Ovary (tissue), 9 donors: ENCODE results near the gene AAK1. TPM values are rescaled to one million over a fixed set of nuclear protein-coding genes. Genes with fewer than 3 reads are reported as not detected.
"Not testable (repeated sequence)": the region's sequence is repeated elsewhere in the genome, so short reads cannot be mapped to it uniquely, and the experiment has no call there.

Experiments used
- DNase-seq, 5 donors: peaks; one replicate each; pipeline ENCODE4 v3.0.0-alpha.2; 2019 to 2020
- H3K27ac ChIP-seq, 2 donors: fragments of 200-600 bp; one replicate each; pipeline versions ENCODE4 v1.5.1 to v1.8.0; 2019 to 2022
- H3K27me3 ChIP-seq: fragments of 200-600 bp; one replicate; pipeline ENCODE4 v1.8.0; 2022
- H3K36me3 ChIP-seq: fragments of 200-600 bp; sonication (generic); one replicate; pipeline ENCODE4 v1.5.1; 2019
- H3K4me1 ChIP-seq: one replicate; pipeline ENCODE4 v1.8.1; 2013; ENCODE audit warnings: mild to moderate bottlenecking, moderate library complexity; ENCODE audit not compliant: insufficient read depth
- H3K4me3 ChIP-seq: fragments of 200-600 bp; sonication (generic); one replicate; pipeline ENCODE4 v1.5.1; 2017
- H3K9me3 ChIP-seq, 2 donors: fragments of 200-600 bp in 1 of 2; sonication (generic) in 1 of 2; one replicate each; pipeline versions ENCODE4 v1.5.1 to v1.8.1; 2013 to 2019; ENCODE audit warnings: mild to moderate bottlenecking in 1 of 2, moderate library complexity in 1 of 2
- EP300 ChIP-seq: sonication (generic); formaldehyde crosslinking; IDR thresholded peaks from one replicate; pipeline ENCODE4 v1.6.1; 2017; ENCODE audit warnings: antibody characterized with exemption
- POLR2A ChIP-seq: fragments of 450-650 bp; IDR thresholded peaks from one replicate; pipeline ENCODE4 v1.6.1; 2017; ENCODE audit warnings: antibody characterized with exemption, mild to moderate bottlenecking, moderate library complexity
- WGBS, 3 donors: extraction: QIAGEN DNeasy Blood & Tissue Kit in 1 of 3; methylation state at CpG; one replicate each; pipeline versions ENCODE4 v1.1.5 to v1.1.7; 2013 to 2017; 5-methylcytosine and 5-hydroxymethylcytosine counted together
- intact Hi-C, 4 donors: fragments of 100-400 bp; cut with DNase I; formaldehyde crosslinking; loops; one replicate each; pipeline versions ENCODE4 v1.11.0 to v1.15.1; 2022 to 2023
- polyA plus RNA-seq, 2 donors: library from polyadenylated mRNA; stranded (reverse); fragments of 200-250 nt in 1 of 2; fragments of 350-450 nt in 1 of 2; fragmentation: Illumina TruSeq in 1 of 2; extraction: RNeasy Lipid Tissue Mini Kit (QIAGEN cat#74804) in 1 of 2; gene quantifications; one replicate each; pipeline ENCODE4 v1.2.3, GENCODE V29; 2013 to 2014
- total RNA-seq, 7 donors: library from RNA; depleted of rRNA in 2 of 7; stranded (reverse); fragments of >200 nt in 2 of 7; fragmentation: NEBNext Ultra II Directional in 3 of 7; extraction: Animal tissue kit (Norgen Biotek cat#: 25700) in 3 of 7; gene quantifications; one replicate each; pipeline versions ENCODE4 v1.1.0 to v1.2.4, GENCODE V29; 2016 to 2023
- TF ChIP-seq, protein P1 (sequence below), 3 donors: fragments of 450-650 bp in 2 of 3; fragments of 200-600 bp in 1 of 3; IDR thresholded peaks; one replicate each; pipeline versions ENCODE4 v1.5.1 to v1.8.0; 2016 to 2022; ENCODE audit warnings: antibody characterized with exemption in 3 of 3, mild to moderate bottlenecking in 1 of 3
- donor health status: DM: no; HTN: no; CAD: no; lungs with moderate emphysema.
- donor health status: DM: no; HTN: no; CAD: no.
- donor health status: Bipolar disorder and iron deficiency.
- donor health status: DM: yes; HTN: yes; CAD: no.
- donor health status: DM: no; HTN: no; CAD: no.
- donor health status: DM: yes; HTN: yes; CAD: no.

Gene AAK1
- total and polyA plus RNA-seq, 9 donors = 7.4 to 53.6 (median 34.3) TPM

DNA sequence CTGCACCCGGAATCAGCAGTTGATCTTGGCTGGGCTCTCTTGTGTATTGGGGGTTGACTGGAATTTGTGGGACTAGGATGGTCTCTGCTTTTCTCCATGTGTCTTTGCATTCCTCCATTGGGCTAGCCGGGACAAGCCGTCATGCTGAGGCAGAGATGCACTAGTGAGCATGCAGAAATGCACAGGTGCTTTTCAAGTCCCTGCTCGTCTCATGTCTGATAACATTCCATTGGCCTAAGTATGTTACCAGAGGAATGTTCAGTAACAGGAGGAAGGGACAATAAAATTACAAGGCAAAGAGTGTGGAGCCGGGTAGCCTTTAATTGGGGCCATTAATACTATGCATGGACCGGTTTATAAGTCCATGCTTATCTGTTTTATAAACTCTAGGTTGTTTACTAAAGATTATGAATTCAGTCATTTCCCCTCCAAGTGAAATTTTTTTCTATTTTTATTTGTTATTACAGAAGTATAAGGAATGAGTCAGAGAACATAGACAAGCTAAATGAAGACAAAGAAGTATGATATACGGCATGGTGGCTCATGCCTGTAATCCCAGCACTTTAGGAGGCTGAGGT is 24.4 kb upstream of the AAK1 start:
- WGBS, 3 donors = 54 to 61% (median 54%) methylated on average over 7 of the region's 7 CpGs
- no peak for DNase-seq

DNA sequence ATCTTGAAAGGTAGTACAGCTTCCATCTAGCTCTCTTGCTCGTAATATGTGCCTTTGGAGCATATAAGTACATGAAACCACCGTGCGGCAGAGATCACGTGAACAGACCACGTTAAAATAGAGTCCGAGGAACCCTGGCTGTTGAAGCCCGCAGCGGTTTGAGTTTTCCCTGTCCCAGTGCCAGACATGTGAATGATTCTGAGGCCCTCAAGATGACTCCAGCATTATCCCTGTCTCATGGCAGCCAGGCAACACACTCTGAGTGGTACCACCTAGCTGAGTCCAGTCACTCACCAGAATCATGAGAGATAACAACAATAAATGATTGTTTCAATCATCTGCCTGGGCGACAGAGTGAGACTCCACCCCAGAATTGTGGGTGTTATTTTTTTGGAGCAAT is 21.6 kb upstream of the AAK1 start:
- intact Hi-C loops = no loop called here
- no peak for DNase-seq
- TF ChIP-seq, protein P1, sequence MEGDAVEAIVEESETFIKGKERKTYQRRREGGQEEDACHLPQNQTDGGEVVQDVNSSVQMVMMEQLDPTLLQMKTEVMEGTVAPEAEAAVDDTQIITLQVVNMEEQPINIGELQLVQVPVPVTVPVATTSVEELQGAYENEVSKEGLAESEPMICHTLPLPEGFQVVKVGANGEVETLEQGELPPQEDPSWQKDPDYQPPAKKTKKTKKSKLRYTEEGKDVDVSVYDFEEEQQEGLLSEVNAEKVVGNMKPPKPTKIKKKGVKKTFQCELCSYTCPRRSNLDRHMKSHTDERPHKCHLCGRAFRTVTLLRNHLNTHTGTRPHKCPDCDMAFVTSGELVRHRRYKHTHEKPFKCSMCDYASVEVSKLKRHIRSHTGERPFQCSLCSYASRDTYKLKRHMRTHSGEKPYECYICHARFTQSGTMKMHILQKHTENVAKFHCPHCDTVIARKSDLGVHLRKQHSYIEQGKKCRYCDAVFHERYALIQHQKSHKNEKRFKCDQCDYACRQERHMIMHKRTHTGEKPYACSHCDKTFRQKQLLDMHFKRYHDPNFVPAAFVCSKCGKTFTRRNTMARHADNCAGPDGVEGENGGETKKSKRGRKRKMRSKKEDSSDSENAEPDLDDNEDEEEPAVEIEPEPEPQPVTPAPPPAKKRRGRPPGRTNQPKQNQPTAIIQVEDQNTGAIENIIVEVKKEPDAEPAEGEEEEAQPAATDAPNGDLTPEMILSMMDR (IDR thresholded peaks at IDR 0.05) = no peak
- TF ChIP-seq EP300 (no peak), POLR2A (no peak)
- Histone ChIP-seq H3K27me3 (no peaks in the 10 kb centered on the region), H3K9me3 (no peaks in the 10 kb centered on the region), H3K27ac (no peak overlapping the region), H3K36me3 (no peaks in the 10 kb centered on the region), H3K4me1 (no peaks in the 10 kb centered on the region), H3K4me3 (no peak overlapping the region)
- WGBS, 3 donors = 92 to 95% (median 93%) methylated on average over 9 of the region's 9 CpGs

More for the DNA sequence above, 24.4 kb upstream of the AAK1 start:
- no peak overlapping the region for H3K4me3 ChIP-seq
- H3K27ac ChIP-seq = no peak overlapping the region
- no peaks in the 10 kb centered on the region for H3K4me1 ChIP-seq
- intact Hi-C loops = no loop called here
- H3K27me3 ChIP-seq = no peaks in the 10 kb centered on the region
- TF ChIP-seq POLR2A = no peak
- no peak for TF ChIP-seq EP300
- TF ChIP-seq, protein P1 (IDR thresholded peaks at IDR 0.05) = no peak
- H3K36me3 ChIP-seq = no peaks in the 10 kb centered on the region
- H3K9me3 ChIP-seq = no peaks in the 10 kb centered on the region

- Histone ChIP-seq H3K36me3 (no peaks in the 10 kb centered on the region), H3K9me3 (no peaks in the 10 kb centered on the region), H3K27ac (no peak overlapping the region), H3K4me1 (no peaks in the 10 kb centered on the region), H3K27me3 (no peaks in the 10 kb centered on the region), H3K4me3 (no peak overlapping the region)
- intact Hi-C loops = no loop called here
- TF ChIP-seq, protein P1 (IDR thresholded peaks at IDR 0.05) = no peak
- TF ChIP-seq EP300 (no peak), POLR2A (no peak)
- WGBS, 3 donors = 77 to 94% (median 86%) methylated on average over 3 of the region's 3 CpGs
- DNase-seq = no peak
Measured at GRCh38 chr2:69663860-69664259, 20.3 kb upstream of the AAK1 start.

DNA sequence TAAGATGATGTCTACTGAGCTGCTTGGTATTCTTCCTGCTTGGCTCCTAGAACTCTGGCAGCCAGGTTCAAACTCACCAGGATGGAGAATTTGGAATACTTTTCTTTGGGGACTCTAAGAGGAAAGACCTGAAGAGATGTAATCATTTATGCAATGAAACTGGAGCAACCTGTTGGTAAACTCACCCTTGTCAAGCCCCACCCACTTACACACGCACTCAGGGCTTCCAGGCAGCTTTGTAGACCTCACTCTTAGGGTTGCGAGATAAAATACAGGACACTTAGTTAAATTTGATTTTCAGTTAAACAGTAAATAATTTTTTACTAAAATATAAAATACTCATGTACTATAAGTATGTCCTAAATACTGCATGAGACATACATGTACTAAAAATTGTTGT is 19.0 kb upstream of the AAK1 start:
- H3K27ac ChIP-seq, DNase-seq, H3K36me3 ChIP-seq, H3K9me3 ChIP-seq, H3K27me3 ChIP-seq, H3K4me3 ChIP-seq, intact Hi-C loops, H3K4me1 ChIP-seq: not testable (repeated sequence)
- WGBS, 3 donors = 88 to 97% (median 96%) methylated on average over 2 of the region's 2 CpGs

DNA sequence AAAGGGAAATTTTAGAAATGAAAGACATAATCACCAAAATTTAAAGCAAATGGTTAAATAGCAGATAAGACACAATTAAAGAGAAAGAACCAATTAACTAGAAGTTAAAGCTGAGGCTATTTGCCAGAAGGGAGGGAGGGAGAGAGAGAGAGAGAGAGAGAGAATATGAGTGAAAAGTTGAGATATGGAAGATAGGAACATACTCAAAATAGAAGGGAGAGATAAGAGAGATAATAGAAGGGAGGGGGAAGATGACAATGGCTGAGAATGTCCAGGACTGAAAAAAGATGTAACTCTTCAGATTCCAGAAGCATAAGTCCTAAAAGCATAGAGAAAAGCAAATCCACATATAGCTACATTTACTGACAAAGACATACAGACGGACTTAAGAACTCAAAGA is 17.1 kb upstream of the AAK1 start:
- Histone ChIP-seq H3K9me3 (no peaks in the 10 kb centered on the region), H3K4me3 (no peak overlapping the region), H3K27me3 (no peaks in the 10 kb centered on the region), H3K4me1 (no peaks in the 10 kb centered on the region), H3K36me3 (no peaks in the 10 kb centered on the region), H3K27ac (no peak overlapping the region)
- intact Hi-C loops = no loop called here
- WGBS, 3 donors = 69 to 85% (median 77%) methylated on average over 1 of the region's 1 CpG
- TF ChIP-seq EP300 (no peak), POLR2A (no peak)
- TF ChIP-seq, protein P1 (IDR thresholded peaks at IDR 0.05) = no peak
- no peak for DNase-seq
